Ectodermal cell (in vitro differentiated cells): Measurements from ENCODE around the gene ANOS1.

Source experiments
- H3K27ac ChIP-seq: 2 replicates; pipeline ENCODE4 v1.7.0; 2013; ENCODE audit warnings: mild to moderate bottlenecking, low read depth, low read length; ENCODE audit not compliant: insufficient read depth, poor library complexity, severe bottlenecking
- H3K27me3 ChIP-seq: 2 replicates; pipeline ENCODE4 v1.7.0; 2013; ENCODE audit warnings: mild to moderate bottlenecking, low read length; ENCODE audit not compliant: insufficient read depth, control insufficient read depth, poor library complexity, severe bottlenecking
- H3K36me3 ChIP-seq: one replicate; pipeline ENCODE4 v1.7.0; 2013; ENCODE audit warnings: low read length; ENCODE audit not compliant: control insufficient read depth, insufficient read depth
- H3K4me1 ChIP-seq: one replicate; pipeline ENCODE4 v1.7.0; 2013; ENCODE audit warnings: low read length; ENCODE audit not compliant: control insufficient read depth, insufficient read depth
- H3K4me3 ChIP-seq: 2 replicates; pipeline ENCODE4 v1.7.0; 2013; ENCODE audit warnings: low read depth, low read length, control low read depth; ENCODE audit not compliant: insufficient read depth
- H3K9me3 ChIP-seq: 2 replicates; pipeline ENCODE4 v1.7.0; 2013; ENCODE audit warnings: mild to moderate bottlenecking, low read length, moderate library complexity; ENCODE audit not compliant: control insufficient read depth
- WGBS, 2 experiments: methylation state at CpG; one replicate each; pipeline ENCODE4 v1.1.7; 2013; ENCODE audit warnings: missing lambda C conversion rate in 2 of 2; 5-methylcytosine and 5-hydroxymethylcytosine counted together

Gene ANOS1

DNA sequence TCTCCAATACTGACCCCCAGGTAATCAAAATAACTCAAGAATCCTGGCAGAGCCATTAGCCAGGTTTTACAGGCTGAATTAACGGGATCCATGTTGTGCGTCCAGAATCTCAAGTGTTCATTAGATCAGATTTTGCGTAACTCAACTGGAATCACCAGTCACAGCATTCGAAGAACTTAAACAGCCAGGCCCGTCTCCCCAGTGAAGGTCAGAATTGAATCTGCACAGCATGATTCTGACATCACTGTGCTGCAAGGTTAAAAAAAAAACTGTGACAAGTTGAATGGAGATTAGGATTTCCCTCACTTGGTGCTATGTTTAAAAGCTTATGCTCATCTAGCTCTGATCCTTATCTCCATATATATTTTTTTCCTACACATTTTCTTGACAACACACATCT is 96.1 kb downstream of the ANOS1 start:
- no peaks in the 10 kb centered on the region for H3K36me3 ChIP-seq
- no peaks in the 10 kb centered on the region for H3K4me1 ChIP-seq
- H3K27ac ChIP-seq: no peak overlapping the region
- 86 to 93% methylated on average over 5 of the region's 5 CpGs for WGBS, 2 experiments
- peaks cover 5% of the 10 kb centered on the region for H3K27me3 ChIP-seq
- no peaks in the 10 kb centered on the region for H3K9me3 ChIP-seq
- no peak overlapping the region for H3K4me3 ChIP-seq

DNA sequence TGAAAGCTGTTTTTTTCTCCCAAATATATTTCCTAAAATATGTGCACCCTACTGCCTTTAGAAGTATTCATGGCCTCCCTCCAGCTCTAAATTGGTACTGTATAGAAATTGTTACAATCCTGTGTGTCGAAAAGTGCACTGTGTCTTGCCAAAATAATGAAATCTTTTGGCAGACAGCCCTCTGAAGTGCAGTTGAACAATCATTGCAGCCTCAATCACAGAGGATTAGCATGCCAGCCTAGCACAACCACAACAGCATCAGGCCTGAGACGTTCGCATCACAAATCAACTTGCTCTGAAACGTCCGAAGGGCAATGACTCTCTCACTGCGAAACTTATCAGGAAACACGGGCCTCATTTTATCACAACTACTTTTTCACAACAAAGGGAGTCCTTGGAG is 99.0 kb downstream of the ANOS1 start:
- H3K4me3 ChIP-seq: no peak overlapping the region
- no peaks in the 10 kb centered on the region for H3K36me3 ChIP-seq
- H3K9me3 ChIP-seq: no peaks in the 10 kb centered on the region
- no peaks in the 10 kb centered on the region for H3K27me3 ChIP-seq
- 54 to 63% methylated on average over 6 to 7 of the region's 7 CpGs for WGBS, 2 experiments
- no peaks in the 10 kb centered on the region for H3K4me1 ChIP-seq
- H3K27ac ChIP-seq: no peak overlapping the region

DNA sequence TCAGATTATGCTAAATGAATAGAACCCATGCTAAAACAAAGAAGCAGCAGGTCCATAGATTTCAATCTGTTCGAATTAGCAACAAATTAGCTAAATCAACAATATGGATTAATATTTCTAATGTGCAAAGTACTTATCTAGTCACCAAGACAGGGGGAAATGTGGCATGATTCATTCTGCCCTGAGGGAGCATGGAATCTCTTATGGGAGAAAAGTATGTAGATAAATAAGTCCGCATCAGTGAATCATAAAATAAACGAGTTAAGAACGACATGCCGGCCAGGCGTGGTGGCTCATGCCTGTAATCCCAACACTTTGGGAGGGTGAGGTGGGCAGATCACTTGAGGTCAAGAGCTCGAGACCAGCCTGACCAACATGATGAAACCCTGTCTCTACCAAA is 102.1 kb downstream of the ANOS1 start:
- WGBS, 2 experiments: 98 to 99% methylated on average over 6 to 7 of the region's 7 CpGs
- H3K36me3 ChIP-seq: no peaks in the 10 kb centered on the region
- no peak overlapping the region for H3K4me3 ChIP-seq
- no peaks in the 10 kb centered on the region for H3K4me1 ChIP-seq
- no peaks in the 10 kb centered on the region for H3K27me3 ChIP-seq
- H3K9me3 ChIP-seq: no peaks in the 10 kb centered on the region
- H3K27ac ChIP-seq: no peak overlapping the region

DNA sequence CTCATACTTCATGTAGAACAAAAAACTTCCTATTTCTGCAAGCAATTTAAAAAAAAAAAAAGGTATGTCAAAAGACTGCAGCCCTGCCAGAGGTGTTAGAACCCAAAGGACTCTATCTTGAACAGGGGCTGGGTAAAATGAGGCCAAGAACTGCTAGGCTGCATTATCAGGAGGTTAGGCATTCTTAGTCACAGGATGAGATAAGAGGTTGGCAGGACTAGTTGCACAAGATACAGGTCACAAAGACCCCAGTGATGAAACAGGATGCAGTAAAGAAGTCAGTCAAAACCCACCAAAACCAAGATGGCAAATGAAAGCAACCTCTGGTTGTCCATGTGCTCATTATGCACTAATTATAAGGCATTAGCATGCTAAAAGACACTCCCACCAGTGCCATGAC is 104.1 kb downstream of the ANOS1 start:
- no peak overlapping the region for H3K4me3 ChIP-seq
- no peaks in the 10 kb centered on the region for H3K4me1 ChIP-seq
- H3K27me3 ChIP-seq: no peaks in the 10 kb centered on the region
- H3K36me3 ChIP-seq: no peaks in the 10 kb centered on the region
- no peak overlapping the region for H3K27ac ChIP-seq
- no peaks in the 10 kb centered on the region for H3K9me3 ChIP-seq

DNA sequence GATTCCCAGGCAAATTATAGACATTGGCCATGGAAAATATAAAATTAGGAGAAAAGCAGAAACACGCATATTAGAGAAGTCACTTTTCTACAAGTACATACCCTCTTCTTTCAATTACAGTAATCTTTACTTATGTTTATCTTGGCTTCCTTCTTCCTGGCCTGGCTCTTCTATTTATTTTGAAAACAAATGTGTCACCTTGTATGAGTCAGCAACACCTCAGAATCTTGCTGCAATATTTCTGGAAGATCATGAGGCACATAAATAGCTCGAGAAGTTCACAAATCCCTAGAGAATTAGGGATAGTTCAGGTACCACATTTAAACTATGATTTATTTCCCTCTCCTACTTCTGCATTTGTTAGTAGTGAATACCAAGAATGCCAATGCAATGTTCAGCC is 124.6 kb downstream of the ANOS1 start:
- Histone ChIP-seq H3K36me3 (no peaks in the 10 kb centered on the region), H3K27me3 (no peaks in the 10 kb centered on the region), H3K4me1 (no peaks in the 10 kb centered on the region), H3K27ac (no peak overlapping the region), H3K4me3 (no peak overlapping the region), H3K9me3 (no peaks in the 10 kb centered on the region)
- WGBS, 2 experiments: 85 to 100% methylated on average over 2 of the region's 2 CpGs

DNA sequence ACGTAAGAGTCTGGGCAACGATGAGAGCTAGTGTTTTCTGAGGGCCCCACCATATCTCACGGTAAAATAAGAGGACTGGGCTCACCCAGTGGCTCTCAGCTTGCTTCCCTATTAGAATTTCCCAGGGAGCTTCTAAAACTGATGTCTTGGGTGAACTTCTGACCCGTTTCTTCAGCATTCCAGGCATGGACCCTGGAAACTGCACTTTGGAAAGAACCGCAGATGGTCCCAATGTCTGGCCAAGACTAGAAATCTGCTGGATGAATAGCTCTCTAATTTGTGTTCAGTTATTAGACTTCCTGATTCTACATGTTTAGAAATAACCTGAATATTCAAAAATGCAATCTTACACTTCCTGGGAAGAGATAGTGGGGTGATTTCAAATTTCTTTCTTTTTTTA is 127.8 kb downstream of the ANOS1 start:
- Histone ChIP-seq H3K9me3 (no peaks in the 10 kb centered on the region), H3K36me3 (no peaks in the 10 kb centered on the region), H3K4me3 (no peak overlapping the region), H3K27ac (no peak overlapping the region), H3K4me1 (no peaks in the 10 kb centered on the region), H3K27me3 (no peaks in the 10 kb centered on the region)
- 95% methylated on average over 5 of the region's 5 CpGs for WGBS, 2 experiments

DNA sequence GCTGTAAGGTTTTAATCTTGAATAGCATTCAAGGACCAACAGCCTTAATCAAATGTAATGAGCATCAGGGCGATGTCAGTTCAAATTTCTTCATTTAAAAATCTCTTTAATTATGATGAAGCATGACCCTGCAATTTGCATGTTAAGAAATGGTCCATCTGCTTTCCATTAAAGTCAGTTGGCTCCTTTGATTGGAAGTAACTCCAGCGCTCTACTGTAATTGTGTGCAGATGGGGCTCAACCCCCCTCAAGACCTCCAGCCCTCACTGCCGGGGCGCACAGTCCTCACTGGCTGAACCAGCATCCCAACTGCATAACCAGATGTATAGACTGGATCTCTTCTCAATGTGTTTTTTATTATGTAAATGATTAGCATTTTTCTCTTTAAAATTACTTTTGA is 140.4 kb downstream of the ANOS1 start:
- 94 to 100% methylated on average over 2 of the region's 4 CpGs for WGBS, 2 experiments
- Histone ChIP-seq H3K4me1 (no peaks in the 10 kb centered on the region), H3K36me3 (no peaks in the 10 kb centered on the region), H3K4me3 (no peak overlapping the region), H3K9me3 (no peaks in the 10 kb centered on the region), H3K27ac (no peak overlapping the region), H3K27me3 (no peaks in the 10 kb centered on the region)

DNA sequence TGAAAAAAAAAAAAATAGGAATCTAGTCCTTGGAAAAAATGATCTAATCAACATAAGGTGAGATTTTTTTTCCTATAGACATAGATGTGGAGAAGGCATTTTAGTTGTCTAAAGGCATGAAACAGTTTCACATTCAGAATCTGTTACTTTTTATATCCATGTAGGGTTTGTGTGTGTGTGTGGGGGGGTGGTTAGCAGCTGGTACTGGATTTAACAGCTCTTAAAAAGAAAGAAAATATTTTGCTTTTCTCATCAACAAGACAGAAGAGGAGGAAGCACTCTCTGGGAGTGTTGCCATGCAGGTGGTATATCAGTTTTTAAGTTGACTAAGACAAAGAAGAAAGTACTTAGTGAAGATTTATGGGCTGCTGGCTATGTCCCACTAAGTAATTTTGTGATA is 145.0 kb downstream of the ANOS1 start:
- no peak overlapping the region for H3K4me3 ChIP-seq
- no peaks in the 10 kb centered on the region for H3K36me3 ChIP-seq
- no peaks in the 10 kb centered on the region for H3K9me3 ChIP-seq
- no peaks in the 10 kb centered on the region for H3K27me3 ChIP-seq
- no peak overlapping the region for H3K27ac ChIP-seq
- no peaks in the 10 kb centered on the region for H3K4me1 ChIP-seq

DNA sequence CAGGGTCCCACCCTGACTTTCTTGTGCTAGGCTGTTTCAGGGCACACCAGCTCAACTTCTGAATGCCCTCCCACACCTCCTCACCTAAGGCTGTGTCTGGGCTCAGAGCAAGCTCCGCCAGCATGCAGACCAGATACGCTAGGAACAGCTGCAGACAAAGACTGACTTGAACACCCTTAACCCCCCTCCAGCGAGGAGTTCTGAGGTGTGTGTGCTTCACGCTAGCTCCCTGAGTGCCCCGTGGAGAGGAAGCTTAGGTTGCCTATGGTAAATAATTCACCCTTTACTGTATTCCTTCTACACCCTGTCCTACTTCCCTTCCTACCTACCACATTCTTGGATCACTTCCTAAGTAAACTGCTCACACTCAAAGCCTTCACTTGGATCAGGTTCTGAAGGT is 152.3 kb downstream of the ANOS1 start:
- no peaks in the 10 kb centered on the region for H3K27me3 ChIP-seq
- H3K36me3 ChIP-seq: no peaks in the 10 kb centered on the region
- H3K27ac ChIP-seq: no peak overlapping the region
- 85 to 89% methylated on average over 5 of the region's 5 CpGs for WGBS, 2 experiments
- H3K4me3 ChIP-seq: no peak overlapping the region
- H3K9me3 ChIP-seq: no peaks in the 10 kb centered on the region
- H3K4me1 ChIP-seq: no peaks in the 10 kb centered on the region

DNA sequence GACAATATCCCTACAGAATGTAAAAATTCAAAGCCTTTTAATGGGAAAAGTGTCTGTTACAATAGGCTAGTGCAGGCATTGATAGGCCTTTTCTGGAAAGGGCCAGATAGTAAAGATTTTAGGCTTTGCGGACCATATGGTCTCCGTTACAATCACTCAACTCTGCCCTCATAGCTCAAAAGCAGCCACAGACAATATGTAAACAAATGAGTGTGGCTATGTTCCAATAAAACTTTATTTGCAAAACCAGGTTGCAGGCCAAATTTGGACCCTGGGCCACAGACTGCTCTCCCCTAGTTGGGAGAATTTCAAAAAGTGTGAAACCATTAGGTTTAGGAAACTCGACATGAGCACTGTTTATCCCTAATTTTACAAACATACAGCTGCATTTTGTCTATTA is 155.1 kb downstream of the ANOS1 start:
- 100% methylated on average over 1 to 2 of the region's 3 CpGs for WGBS, 2 experiments
- Histone ChIP-seq H3K27me3 (no peaks in the 10 kb centered on the region), H3K9me3 (no peaks in the 10 kb centered on the region), H3K4me3 (no peak overlapping the region), H3K27ac (no peak overlapping the region), H3K4me1 (no peaks in the 10 kb centered on the region), H3K36me3 (no peaks in the 10 kb centered on the region)

DNA sequence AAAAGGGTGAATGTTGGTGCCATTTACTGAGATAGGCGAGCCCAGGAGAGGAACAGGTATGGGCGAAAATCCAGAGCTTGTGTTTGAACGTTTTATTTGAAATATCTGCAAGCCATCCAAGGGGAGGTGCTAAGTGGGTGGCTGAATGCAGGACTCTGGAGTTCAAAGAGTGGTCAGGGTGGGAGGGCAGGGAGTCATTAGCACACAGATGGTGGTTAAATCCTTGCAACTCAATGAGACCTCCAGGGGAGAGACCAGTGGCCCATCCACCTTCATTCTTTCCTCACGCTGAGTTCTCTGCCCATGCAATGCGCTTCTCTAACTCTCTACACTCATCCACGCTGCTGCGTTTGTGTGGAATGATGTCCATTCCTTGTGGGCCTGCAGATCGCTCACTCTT is 166.2 kb downstream of the ANOS1 start:
- Histone ChIP-seq H3K4me1 (no peaks in the 10 kb centered on the region), H3K4me3 (no peak overlapping the region), H3K9me3 (no peaks in the 10 kb centered on the region), H3K36me3 (no peaks in the 10 kb centered on the region), H3K27me3 (no peaks in the 10 kb centered on the region), H3K27ac (no peak overlapping the region)
- WGBS, 2 experiments: 63 to 68% methylated on average over 8 of the region's 8 CpGs
